Measurements from ENCODE around the gene MYL5. TPM values are rescaled to one million over a fixed set of nuclear protein-coding genes. Genes with fewer than 3 reads are reported as not detected.
A peak's percentile ranks its signal among the peaks of the same experiment; 100 is the strongest.
"Not testable (repeated sequence)": the region's sequence is repeated elsewhere in the genome, so short reads cannot be mapped to it uniquely, and the experiment has no call there.

MYL5 gene
- total RNA-seq, 2 experiments from 2014 or later, result 11.6 to 19.3 TPM

GRCh38 chr4:687971-688853, 13.9 kb downstream of the MYL5 start:
- CTCF ChIA-PET, result interaction anchor here (1.1 kb wide), 1 partner anchor 9 kb away, joined by 4 read pairs; no protein-coding TSS in a partner anchor
- H3K4me3 Mint-ChIP-seq, result no peak overlapping the region

GRCh38 chr4:688854-689681, 14.7 kb downstream of the MYL5 start, which contains the start of gene SLC49A3:
Gene SLC49A3 (minus strand): TSS chr4:689151. CDS start chr4:689127, 24 bp downstream.
- Mint-ChIP-seq H3K36me3 (ENCODE audit: low read depth) (no peaks in the 10 kb centered on the region), H3K9me3 (ENCODE audit: insufficient read depth) (no peaks in the 10 kb centered on the region), H3K27me3 (ENCODE audit: low read depth) (peaks cover 12% of the 10 kb centered on the region), H3K4me1 (ENCODE audit: low read depth) (peaks cover 7% of the 10 kb centered on the region), H3K4me3 (no peak within 1 kb of the TSS), H3K27ac (no peak within 1 kb of the TSS)
- ChIA-PET POLR2A (no interaction called here), CTCF (no interaction called here)
- peak; percentile 28 for ATAC-seq
- no peak for DNase-seq

More at GRCh38 chr4:687971-688853, 13.9 kb downstream of the MYL5 start:
- Mint-ChIP-seq H3K27ac (no peak overlapping the region), H3K9me3 (ENCODE audit: insufficient read depth) (no peaks in the 10 kb centered on the region), H3K4me1 (ENCODE audit: low read depth) (peaks cover 12% of the 10 kb centered on the region), H3K36me3 (ENCODE audit: low read depth) (no peaks in the 10 kb centered on the region), H3K27me3 (ENCODE audit: low read depth) (peaks cover 12% of the 10 kb centered on the region)
- DNase-seq (no peak), ATAC-seq (no peak)
- POLR2A ChIA-PET, result interaction anchor here (0.9 kb wide), 1 partner anchor 24 kb away, joined by 3 read pairs; no protein-coding TSS in a partner anchor

- DNase-seq (no peak), ATAC-seq (no peak)
- ChIA-PET POLR2A (no interaction called here), CTCF (no interaction called here)
- no peak overlapping the region for H3K27ac Mint-ChIP-seq
- H3K9me3 Mint-ChIP-seq (ENCODE audit: insufficient read depth), result no peaks in the 10 kb centered on the region
- H3K27me3 Mint-ChIP-seq (ENCODE audit: low read depth), result peaks cover 15% of the 10 kb centered on the region
- H3K36me3 Mint-ChIP-seq (ENCODE audit: low read depth), result no peaks in the 10 kb centered on the region
- no peak overlapping the region for H3K4me3 Mint-ChIP-seq
- peaks cover 7% of the 10 kb centered on the region for H3K4me1 Mint-ChIP-seq (ENCODE audit: low read depth)
Observed at GRCh38 chr4:689723-690122, 15.4 kb downstream of the MYL5 start.

- Mint-ChIP-seq H3K27me3 (ENCODE audit: low read depth) (peaks cover 16% of the 10 kb centered on the region), H3K27ac (no peak overlapping the region), H3K4me1 (ENCODE audit: low read depth) (peaks cover 7% of the 10 kb centered on the region), H3K9me3 (ENCODE audit: insufficient read depth) (no peaks in the 10 kb centered on the region), H3K4me3 (no peak overlapping the region), H3K36me3 (ENCODE audit: low read depth) (no peaks in the 10 kb centered on the region)
- ATAC-seq (no peak), DNase-seq (no peak)
- ChIA-PET POLR2A (interaction anchor here (0.6 kb wide), 1 partner anchor 12 kb away, joined by 5 read pairs; no protein-coding TSS in a partner anchor), CTCF (interaction anchor here (1.2 kb wide), 1 partner anchor 9 kb away, joined by 3 read pairs; no protein-coding TSS in a partner anchor)
Observed at GRCh38 chr4:692771-693554, 18.6 kb downstream of the MYL5 start.

GRCh38 chr4:694341-694940, 20.1 kb downstream of the MYL5 start:
- H3K9me3 Mint-ChIP-seq (ENCODE audit: insufficient read depth); H3K4me3 Mint-ChIP-seq; H3K27ac Mint-ChIP-seq; ATAC-seq; POLR2A ChIA-PET; DNase-seq; H3K36me3 Mint-ChIP-seq (ENCODE audit: low read depth); CTCF ChIA-PET: not testable (repeated sequence)
- Mint-ChIP-seq H3K27me3 (ENCODE audit: low read depth) (peaks cover 17% of the 10 kb centered on the region), H3K4me1 (ENCODE audit: low read depth) (peaks cover 14% of the 10 kb centered on the region)

GRCh38 chr4:699816-700580, 25.7 kb downstream of the MYL5 start:
- Mint-ChIP-seq H3K9me3 (ENCODE audit: insufficient read depth) (no peaks in the 10 kb centered on the region), H3K4me3 (no peak overlapping the region), H3K36me3 (ENCODE audit: low read depth) (no peaks in the 10 kb centered on the region), H3K4me1 (ENCODE audit: low read depth) (peaks cover 22% of the 10 kb centered on the region), H3K27ac (peak overlapping the region; percentile 90), H3K27me3 (ENCODE audit: low read depth) (peaks cover 9% of the 10 kb centered on the region)
- DNase-seq (no peak), ATAC-seq (no peak)
- ChIA-PET CTCF (interaction anchor here (2.1 kb wide), 1 partner anchor 16 kb away, joined by 9 read pairs; no protein-coding TSS in a partner anchor), POLR2A (interaction anchor here (2.0 kb wide), 1 partner anchor 26 kb away, joined by 5 read pairs; the partner anchor contains the start of genes ATP5ME and MYL5)

- no peak for ATAC-seq
- H3K9me3 Mint-ChIP-seq (ENCODE audit: insufficient read depth), result no peaks in the 10 kb centered on the region
Observed at GRCh38 chr4:700587-701264, 26.4 kb downstream of the MYL5 start.

GRCh38 chr4:702618-703048, 28.3 kb downstream of the MYL5 start:
- peaks cover 8% of the 10 kb centered on the region for H3K27me3 Mint-ChIP-seq (ENCODE audit: low read depth)
- H3K9me3 Mint-ChIP-seq (ENCODE audit: insufficient read depth), result no peaks in the 10 kb centered on the region
- ATAC-seq, result no peak
- no peaks in the 10 kb centered on the region for H3K36me3 Mint-ChIP-seq (ENCODE audit: low read depth)
- ChIA-PET CTCF (no interaction called here), POLR2A (interaction anchor here (1.0 kb wide), 1 partner anchor 79 kb away, joined by 3 read pairs; no protein-coding TSS in a partner anchor)
- no peak overlapping the region for H3K27ac Mint-ChIP-seq
- DNase-seq, result no peak
- H3K4me3 Mint-ChIP-seq, result no peak overlapping the region
- H3K4me1 Mint-ChIP-seq (ENCODE audit: low read depth), result peaks cover 25% of the 10 kb centered on the region

More at GRCh38 chr4:700587-701264, 26.4 kb downstream of the MYL5 start:
- Mint-ChIP-seq H3K4me3 (no peak overlapping the region), H3K36me3 (ENCODE audit: low read depth) (no peaks in the 10 kb centered on the region), H3K27ac (peak overlapping the region; percentile 77), H3K27me3 (ENCODE audit: low read depth) (peaks cover 9% of the 10 kb centered on the region), H3K4me1 (ENCODE audit: low read depth) (peaks cover 25% of the 10 kb centered on the region)
- ChIA-PET POLR2A (no interaction called here), CTCF (interaction anchor here (2.1 kb wide), 1 partner anchor 17 kb away, joined by 9 read pairs; no protein-coding TSS in a partner anchor)
- no peak for DNase-seq

- DNase-seq, result no peak
- ChIA-PET CTCF (no interaction called here), POLR2A (interaction anchor here (1.0 kb wide), 1 partner anchor 78 kb away, joined by 3 read pairs; no protein-coding TSS in a partner anchor)
- H3K27ac Mint-ChIP-seq, result no peak overlapping the region
- ATAC-seq, result no peak
- H3K9me3 Mint-ChIP-seq (ENCODE audit: insufficient read depth), result no peaks in the 10 kb centered on the region
- peaks cover 26% of the 10 kb centered on the region for H3K4me1 Mint-ChIP-seq (ENCODE audit: low read depth)
- H3K27me3 Mint-ChIP-seq (ENCODE audit: low read depth), result peaks cover 7% of the 10 kb centered on the region
- peaks cover under 1% of the 10 kb centered on the region for H3K36me3 Mint-ChIP-seq (ENCODE audit: low read depth)
- no peak overlapping the region for H3K4me3 Mint-ChIP-seq
Observed at GRCh38 chr4:703336-704197, 29.2 kb downstream of the MYL5 start.

Data from activated CD8-positive, alpha-beta T cell treated with anti-CD3 and anti-CD28 coated beads, Interleukin-2, amount 10 ng/mL, durations not matched to agents 7 days and 5 days (primary cell).